Stimulated activated naive CD4-positive, alpha-beta T cell treated with Interleukin-2 at 50 U/mL for 16 hours (primary cell): Measurements from ENCODE around the gene HMOX1.

Source experiments
- DNase-seq: peaks from one replicate; lab custom pipeline; 2025; lab: John Stamatoyannopoulos, UW

Gene HMOX1

GRCh38 chr22:35406443-35406842 is 25.5 kb downstream of the HMOX1 start:
- DNase-seq: no peak

GRCh38 chr22:35407362-35407761 is 26.5 kb downstream of the HMOX1 start:
- DNase-seq: no peak

GRCh38 chr22:35409783-35410662 is 29.1 kb downstream of the HMOX1 start:
- no peak for DNase-seq

- no peak for DNase-seq
Measured at GRCh38 chr22:35410663-35411034, 29.8 kb downstream of the HMOX1 start.

- no peak for DNase-seq
Measured at GRCh38 chr22:35411102-35411501, 30.2 kb downstream of the HMOX1 start.

GRCh38 chr22:35413624-35414023 is 32.7 kb downstream of the HMOX1 start:
- DNase-seq: no peak

GRCh38 chr22:35417606-35418005 is 36.7 kb downstream of the HMOX1 start:
- DNase-seq: no peak

- no peak for DNase-seq
Measured at GRCh38 chr22:35418088-35418487, 37.2 kb downstream of the HMOX1 start.

- no peak for DNase-seq
Measured at GRCh38 chr22:35418731-35419130, 37.8 kb downstream of the HMOX1 start.

- DNase-seq: no peak
Measured at GRCh38 chr22:35419756-35420155, 38.9 kb downstream of the HMOX1 start.

GRCh38 chr22:35421121-35421520 is 40.2 kb downstream of the HMOX1 start:
- DNase-seq: no peak

GRCh38 chr22:35422145-35422544 is 41.2 kb downstream of the HMOX1 start:
- no peak for DNase-seq

GRCh38 chr22:35422936-35423335 is 42.0 kb downstream of the HMOX1 start:
- DNase-seq: no peak

- no peak for DNase-seq
Measured at GRCh38 chr22:35424081-35424480, 43.2 kb downstream of the HMOX1 start.

- DNase-seq: no peak
Measured at GRCh38 chr22:35424761-35425160, 43.9 kb downstream of the HMOX1 start.

GRCh38 chr22:35425546-35425945 is 44.6 kb downstream of the HMOX1 start:
- DNase-seq: no peak

GRCh38 chr22:35425971-35426800 is 45.3 kb downstream of the HMOX1 start:
- no peak for DNase-seq

GRCh38 chr22:35426801-35427140 is 45.9 kb downstream of the HMOX1 start:
- DNase-seq: no peak

- peak; percentile 57 for DNase-seq
Measured at GRCh38 chr22:35430897-35431322, 50.0 kb downstream of the HMOX1 start.

- DNase-seq: no peak
Measured at GRCh38 chr22:35431483-35432227, 50.8 kb downstream of the HMOX1 start.

GRCh38 chr22:35432228-35432905 is 51.5 kb downstream of the HMOX1 start:
- DNase-seq: no peak
